K562 (cell line): ENCODE results near the gene MYO1H. TPM values are rescaled to one million over a fixed set of nuclear protein-coding genes. Genes with fewer than 3 reads are reported as not detected.

ENCODE experiments used
- ATAC-seq: fragments of 200-7000 bp; cut with Tn5 transposase; 3 replicates; pipeline ENCODE4 v1.9.1; 2020; ENCODE audit warnings: moderate library complexity
- BruUV-seq: library from RNA; stranded (reverse); fragments of 400-500 nt; replicated peaks from 2 replicates; lab custom pipeline; 2021; lab: Mats Ljungman, UMichigan
- CTCF ChIA-PET: fragments of 300-600 bp; formaldehyde crosslinking; extraction: SDS; loops from one replicate; lab custom pipeline; 2021; ENCODE audit warnings: low intra/inter-chr PET ratio; lab: Yijun Ruan, JAX
- POLR2A ChIA-PET: fragments of 300-600, 350-650 bp; sonication (Branson Sonifier 250); formaldehyde crosslinking; extraction: SDS; loops from one replicate; lab custom pipeline; 2021; ENCODE audit warnings: antibody characterized with exemption, inconsistent platforms; lab: Yijun Ruan, JAX
- DNase-seq, 4 experiments: peaks; one replicate each; pipeline versions ENCODE4 v3.0.0 to v3.0.0-alpha.2; 2011 to 2018; ENCODE audit warnings: low spot score in 3 of 4, mixed read lengths in 3 of 4; ENCODE audit errors: extremely low read depth in 1 of 4
- FAIRE-seq: peaks from 2 replicates; lab custom pipeline; 2011; peaks lifted over from hg19 to GRCh38; lab: Jason Lieb, UNC
- H2AFZ ChIP-seq: 2 replicates; pipeline ENCODE4 v1.6.0; 2011; ENCODE audit warnings: low read depth, low read length, control low read depth, inconsistent platforms
- H3K27ac ChIP-seq: fragments of 200-600 bp; 3 replicates; pipeline ENCODE4 v1.8.0; 2011; ENCODE audit warnings: low read depth, mild to moderate bottlenecking, control low read depth, inconsistent platforms, low read length, moderate library complexity, mixed read lengths; ENCODE audit errors: extremely low read depth
- H3K27me3 ChIP-seq, 2 experiments: fragments of 300-600 bp in 1 of 2; 2 replicates in 1 of 2; 3 replicates in 1 of 2; pipeline versions ENCODE4 v1.6.0 to v1.8.0; 2011; ENCODE audit warnings: inconsistent platforms in 2 of 2, low read length in 2 of 2, mild to moderate bottlenecking in 1 of 2, mixed read lengths in 1 of 2, moderate library complexity in 1 of 2; ENCODE audit not compliant: control insufficient read depth in 2 of 2, insufficient read depth in 2 of 2
- H3K36me3 ChIP-seq: fragments of 300-600 bp; 3 replicates; pipeline ENCODE4 v1.8.0; 2011; ENCODE audit warnings: mild to moderate bottlenecking, low read length, inconsistent platforms; ENCODE audit not compliant: control insufficient read depth, insufficient read depth
- H3K4me1 ChIP-seq, 2 experiments: fragments of 200-600 bp in 1 of 2; replicated peaks in 1 of 2; 2 replicates in 1 of 2; 3 replicates in 1 of 2; pipeline versions ENCODE4 v1.5.1 to v1.8.0; 2011; ENCODE audit warnings: inconsistent platforms in 2 of 2, low read length in 2 of 2, mild to moderate bottlenecking in 1 of 2, mixed read lengths in 1 of 2, moderate library complexity in 1 of 2; ENCODE audit not compliant: control insufficient read depth in 2 of 2, insufficient read depth in 2 of 2
- H3K4me2 ChIP-seq: 2 replicates; pipeline ENCODE4 v1.6.1; 2011; ENCODE audit warnings: low read length, control low read depth, inconsistent platforms, mixed read lengths; ENCODE audit not compliant: insufficient read depth
- H3K4me3 ChIP-seq: fragments of 200-600 bp; sonication (generic), shearing (Covaris generic); 2 replicates; pipeline ENCODE4 v1.5.1; 2016; ENCODE audit warnings: control low read depth, inconsistent platforms
- H3K79me2 ChIP-seq: fragments of 200-600 bp; 3 replicates; pipeline ENCODE4 v1.8.0; 2011; ENCODE audit warnings: low read length, inconsistent platforms; ENCODE audit not compliant: control insufficient read depth, insufficient read depth
- H3K9ac ChIP-seq, 2 experiments: 2 replicates each; pipeline versions ENCODE4 v1.6.0 to v1.6.1; 2011; ENCODE audit warnings: low read depth in 2 of 2, low read length in 2 of 2, control low read depth in 1 of 2, inconsistent platforms in 1 of 2, mild to moderate bottlenecking in 1 of 2, mixed read lengths in 1 of 2; ENCODE audit not compliant: insufficient read depth in 1 of 2
- H3K9me1 ChIP-seq: one replicate; pipeline ENCODE4 v1.6.0; 2011; ENCODE audit warnings: inconsistent platforms, mild to moderate bottlenecking, low read length, moderate library complexity; ENCODE audit not compliant: control insufficient read depth, insufficient read depth
- H3K9me3 ChIP-seq: replicated peaks from 2 replicates; pipeline ENCODE4 v1.5.1; 2011; ENCODE audit warnings: low read depth, low read length, inconsistent platforms; ENCODE audit not compliant: control insufficient read depth, insufficient read depth
- H4K20me1 ChIP-seq: replicated peaks from 2 replicates; pipeline ENCODE4 v1.6.1; 2011; ENCODE audit warnings: low read length, inconsistent platforms, mixed read lengths; ENCODE audit not compliant: control insufficient read depth, insufficient read depth
- CBFB ChIP-seq: sonication (generic); formaldehyde crosslinking; IDR thresholded peaks from 2 replicates; pipeline ENCODE4 v1.4.0; 2020; ENCODE audit warnings: mild to moderate bottlenecking, missing genetic modification reagents
- KDM4B ChIP-seq, 2 experiments: fragments of 450-650 bp in 1 of 2; sonication (generic) in 1 of 2; IDR thresholded peaks; 2 replicates each; pipeline ENCODE4 v1.6.1; 2016 to 2017; ENCODE audit warnings: borderline replicate concordance in 2 of 2, antibody characterized with exemption in 1 of 2, low read depth in 1 of 2, mild to moderate bottlenecking in 1 of 2
- NR2C2 ChIP-seq, 2 experiments: fragments of 200-800 bp in 1 of 2; sonication (Bioruptor generic) in 1 of 2; sonication (generic) in 1 of 2; formaldehyde crosslinking in 1 of 2; IDR thresholded peaks; 2 replicates each; pipeline versions ENCODE4 v1.6.1 to v1.8.0; 2016 to 2022; ENCODE audit warnings: mild to moderate bottlenecking in 1 of 2, missing compliant biosample characterization in 1 of 2, missing genetic modification characterization in 1 of 2, missing genetic modification reagents in 1 of 2
- POLR3A ChIP-seq: IDR thresholded peaks from 2 replicates; pipeline ENCODE4 v1.6.1; 2011; ENCODE audit warnings: borderline replicate concordance, mild to moderate bottlenecking, moderate library complexity; ENCODE audit not compliant: insufficient read length, insufficient read depth; ENCODE audit errors: extremely low read depth
- STAG1 ChIP-seq: sonication (generic); formaldehyde crosslinking; IDR thresholded peaks from 2 replicates; pipeline ENCODE4 v1.5.0; 2020; ENCODE audit warnings: missing genetic modification reagents, borderline replicate concordance
- XRCC3 ChIP-seq: fragments of 450-650 bp; IDR thresholded peaks from 2 replicates; pipeline ENCODE4 v1.6.1; 2017; ENCODE audit warnings: mild to moderate bottlenecking, moderate library complexity
- ZNF41 ChIP-seq: fragments of 250-450 bp; sonication (Bioruptor Pico); conservative IDR thresholded peaks from 2 replicates; pipeline ENCODE4 v1.4.0; 2020; ENCODE audit warnings: mild to moderate bottlenecking
- ZNF780A ChIP-seq: fragments of 250-450 bp; sonication (Bioruptor Pico); IDR thresholded peaks from 2 replicates; pipeline ENCODE4 v1.5.0; 2021; ENCODE audit warnings: mild to moderate bottlenecking
- WGBS: fragments of 100-300 bp; shearing (Covaris generic); methylation state at CpG from one replicate; pipeline ENCODE4 v1.1.6; 2016; ENCODE audit warnings: low coverage, mixed read lengths; ENCODE audit not compliant: insufficient coverage; ENCODE audit errors: missing lambda C conversion rate; 5-methylcytosine and 5-hydroxymethylcytosine counted together
- in situ Hi-C: fragments of 300-500 bp; cut with MboI; formaldehyde crosslinking; loops from 4 replicates; pipeline ENCODE4 v1.15.0; 2018; ENCODE audit warnings: inconsistent platforms, mixed read lengths
- intact Hi-C: fragments of 100-400 bp; cut with micrococcal nuclease; formaldehyde crosslinking; loops from 2 replicates; pipeline ENCODE4 v1.14.2; 2022
- polyA plus RNA-seq, 8 experiments: library from polyadenylated mRNA; depleted of rRNA in 4 of 8; stranded (reverse) in 5 of 8; unstranded in 3 of 8; fragments of >200 nt; fragmentation: Nextera tagmentation in 2 of 8; fragmentation: Illumina TruSeq in 1 of 8; extraction: Ambion mirVana in 2 of 8; extraction: Trizol in 1 of 8; gene quantifications; 2 replicates each; pipeline versions ENCODE4 v1.2.1 to v1.2.3, GENCODE V29; 2011 to 2014; ENCODE audit warnings: inconsistent platforms in 1 of 8, missing spikeins in 1 of 8
- total RNA-seq, 7 experiments: library from RNA; depleted of rRNA in 6 of 7; stranded (reverse); fragments of >200 nt in 6 of 7; fragmentation: Illumina TruSeq in 2 of 7; extraction: Trizol in 2 of 7; gene quantifications; 2 replicates each; pipeline versions ENCODE4 v1.2.1 to v1.2.3, GENCODE V29; 2011 to 2021; ENCODE audit warnings: low replicate concordance in 1 of 7
- TF ChIP-seq, protein P1 (sequence below): fragments of 250-450 bp; sonication (Bioruptor Pico); IDR thresholded peaks from 2 replicates; pipeline ENCODE4 v1.4.0; 2020
- TF ChIP-seq, protein P2 (sequence below): fragments of 250-450 bp; sonication (Bioruptor Pico); IDR thresholded peaks from 2 replicates; pipeline ENCODE4 v1.9.0; 2021; ENCODE audit warnings: mild to moderate bottlenecking
- TF ChIP-seq, protein P3 (sequence below), 2 experiments: fragments of 450-650 bp; IDR thresholded peaks; 2 replicates each; pipeline ENCODE4 v1.6.1; 2016; ENCODE audit warnings: mild to moderate bottlenecking in 2 of 2, borderline replicate concordance in 1 of 2, low read depth in 1 of 2, moderate library complexity in 1 of 2

The MYO1H gene
- total and polyA plus RNA-seq, 9 of the 15 experiments (the other 6 are each of a cell fraction or from before 2014, with no cell fraction given) = not detected

DNA sequence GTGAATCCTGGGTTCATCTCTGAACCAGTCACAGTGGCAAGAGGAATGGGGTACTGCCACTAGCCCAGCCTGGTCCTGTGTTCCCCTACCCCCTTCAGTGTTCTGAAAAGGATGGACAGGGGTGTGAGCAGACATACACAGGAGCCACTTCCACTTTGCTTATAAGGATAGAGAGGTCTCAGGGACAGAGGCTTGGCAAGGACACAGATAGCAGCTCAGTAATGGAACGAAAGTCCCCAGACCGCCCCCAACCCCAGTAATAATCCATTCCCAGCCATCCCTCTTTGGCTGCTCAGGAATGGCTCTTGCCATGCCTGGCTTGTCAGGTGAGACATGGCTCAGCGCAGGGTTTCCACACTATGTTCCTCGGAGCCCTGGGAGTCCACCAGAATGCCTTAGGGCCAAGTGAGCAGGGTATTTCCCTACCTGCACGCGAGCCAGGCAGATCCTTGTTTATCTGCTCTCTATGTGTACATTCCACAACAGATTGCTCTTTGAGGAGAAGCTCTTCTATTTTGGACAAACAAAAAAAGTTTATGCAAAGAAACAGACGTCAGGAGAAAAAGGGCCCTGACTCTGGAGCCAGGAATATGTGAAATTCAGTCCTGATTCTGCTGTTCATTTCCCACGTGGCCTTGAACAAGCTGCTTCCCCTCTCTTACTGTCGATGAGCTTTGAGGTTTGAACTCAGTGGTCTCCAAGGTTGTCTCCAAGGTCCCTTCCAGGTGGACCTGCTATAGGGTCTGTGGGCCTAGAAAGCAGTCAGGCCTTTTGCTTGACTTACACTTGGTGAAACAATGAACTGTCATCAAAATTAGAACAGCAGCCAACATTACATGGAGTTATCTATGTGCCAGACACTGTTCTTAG lies 139.7 kb downstream of the MYO1H start:
- Histone ChIP-seq H3K4me3 (no peak overlapping the region), H3K79me2 (no peaks in the 10 kb centered on the region), H3K9me1 (no peaks in the 10 kb centered on the region), H3K27ac (no peak overlapping the region), H3K27me3 (no peaks in the 10 kb centered on the region), H3K4me1 (no peaks in the 10 kb centered on the region), H3K36me3 (peaks cover 86% of the 10 kb centered on the region), H4K20me1 (no peaks in the 10 kb centered on the region), H3K9ac (no peak overlapping the region), H3K4me2 (no peak overlapping the region), H3K9me3 (no peaks in the 10 kb centered on the region), H2AFZ (no peak overlapping the region)
- no TSS peak for BruUV-seq
- POLR2A ChIA-PET = interaction anchor here (0.6 kb wide), 1 partner anchor 38 kb away, joined by 3 read pairs; no protein-coding TSS in a partner anchor
- intact Hi-C loops (no loop called here), in situ Hi-C loops (no loop called here)
- FAIRE-seq = no peak
- no peak for ATAC-seq
- CTCF ChIA-PET = no interaction called here
- DNase-seq = no peak
- 77% methylated on average over 9 of the region's 9 CpGs for WGBS
- TF ChIP-seq ZNF780A (CRISPR knock-in tag) (no peak), POLR3A (no peak), XRCC3 (no peak), CBFB (no peak), STAG1 (CRISPR knock-in tag) (no peak), NR2C2 (CRISPR knock-in tag; IDR thresholded peaks at IDR 0.05) (no peak), NR2C2 (tag; IDR thresholded peaks at IDR 0.05) (no peak), ZNF41 (CRISPR knock-in tag) (no peak), KDM4B (IDR thresholded peaks at IDR 0.05; ENCODE audit: borderline replicate concordance in 2 of 2, low read depth in 1 of 2) (no peak)
- TF ChIP-seq, protein P1, sequence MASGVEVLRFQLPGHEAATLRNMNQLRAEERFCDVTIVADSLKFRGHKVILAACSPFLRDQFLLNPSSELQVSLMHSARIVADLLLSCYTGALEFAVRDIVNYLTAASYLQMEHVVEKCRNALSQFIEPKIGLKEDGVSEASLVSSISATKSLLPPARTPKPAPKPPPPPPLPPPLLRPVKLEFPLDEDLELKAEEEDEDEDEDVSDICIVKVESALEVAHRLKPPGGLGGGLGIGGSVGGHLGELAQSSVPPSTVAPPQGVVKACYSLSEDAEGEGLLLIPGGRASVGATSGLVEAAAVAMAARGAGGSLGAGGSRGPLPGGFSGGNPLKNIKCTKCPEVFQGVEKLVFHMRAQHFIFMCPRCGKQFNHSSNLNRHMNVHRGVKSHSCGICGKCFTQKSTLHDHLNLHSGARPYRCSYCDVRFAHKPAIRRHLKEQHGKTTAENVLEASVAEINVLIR (CRISPR knock-in tag) = no peak
- TF ChIP-seq, protein P2, sequence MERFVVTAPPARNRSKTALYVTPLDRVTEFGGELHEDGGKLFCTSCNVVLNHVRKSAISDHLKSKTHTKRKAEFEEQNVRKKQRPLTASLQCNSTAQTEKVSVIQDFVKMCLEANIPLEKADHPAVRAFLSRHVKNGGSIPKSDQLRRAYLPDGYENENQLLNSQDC (CRISPR knock-in tag) = no peak
- TF ChIP-seq, protein P3, sequence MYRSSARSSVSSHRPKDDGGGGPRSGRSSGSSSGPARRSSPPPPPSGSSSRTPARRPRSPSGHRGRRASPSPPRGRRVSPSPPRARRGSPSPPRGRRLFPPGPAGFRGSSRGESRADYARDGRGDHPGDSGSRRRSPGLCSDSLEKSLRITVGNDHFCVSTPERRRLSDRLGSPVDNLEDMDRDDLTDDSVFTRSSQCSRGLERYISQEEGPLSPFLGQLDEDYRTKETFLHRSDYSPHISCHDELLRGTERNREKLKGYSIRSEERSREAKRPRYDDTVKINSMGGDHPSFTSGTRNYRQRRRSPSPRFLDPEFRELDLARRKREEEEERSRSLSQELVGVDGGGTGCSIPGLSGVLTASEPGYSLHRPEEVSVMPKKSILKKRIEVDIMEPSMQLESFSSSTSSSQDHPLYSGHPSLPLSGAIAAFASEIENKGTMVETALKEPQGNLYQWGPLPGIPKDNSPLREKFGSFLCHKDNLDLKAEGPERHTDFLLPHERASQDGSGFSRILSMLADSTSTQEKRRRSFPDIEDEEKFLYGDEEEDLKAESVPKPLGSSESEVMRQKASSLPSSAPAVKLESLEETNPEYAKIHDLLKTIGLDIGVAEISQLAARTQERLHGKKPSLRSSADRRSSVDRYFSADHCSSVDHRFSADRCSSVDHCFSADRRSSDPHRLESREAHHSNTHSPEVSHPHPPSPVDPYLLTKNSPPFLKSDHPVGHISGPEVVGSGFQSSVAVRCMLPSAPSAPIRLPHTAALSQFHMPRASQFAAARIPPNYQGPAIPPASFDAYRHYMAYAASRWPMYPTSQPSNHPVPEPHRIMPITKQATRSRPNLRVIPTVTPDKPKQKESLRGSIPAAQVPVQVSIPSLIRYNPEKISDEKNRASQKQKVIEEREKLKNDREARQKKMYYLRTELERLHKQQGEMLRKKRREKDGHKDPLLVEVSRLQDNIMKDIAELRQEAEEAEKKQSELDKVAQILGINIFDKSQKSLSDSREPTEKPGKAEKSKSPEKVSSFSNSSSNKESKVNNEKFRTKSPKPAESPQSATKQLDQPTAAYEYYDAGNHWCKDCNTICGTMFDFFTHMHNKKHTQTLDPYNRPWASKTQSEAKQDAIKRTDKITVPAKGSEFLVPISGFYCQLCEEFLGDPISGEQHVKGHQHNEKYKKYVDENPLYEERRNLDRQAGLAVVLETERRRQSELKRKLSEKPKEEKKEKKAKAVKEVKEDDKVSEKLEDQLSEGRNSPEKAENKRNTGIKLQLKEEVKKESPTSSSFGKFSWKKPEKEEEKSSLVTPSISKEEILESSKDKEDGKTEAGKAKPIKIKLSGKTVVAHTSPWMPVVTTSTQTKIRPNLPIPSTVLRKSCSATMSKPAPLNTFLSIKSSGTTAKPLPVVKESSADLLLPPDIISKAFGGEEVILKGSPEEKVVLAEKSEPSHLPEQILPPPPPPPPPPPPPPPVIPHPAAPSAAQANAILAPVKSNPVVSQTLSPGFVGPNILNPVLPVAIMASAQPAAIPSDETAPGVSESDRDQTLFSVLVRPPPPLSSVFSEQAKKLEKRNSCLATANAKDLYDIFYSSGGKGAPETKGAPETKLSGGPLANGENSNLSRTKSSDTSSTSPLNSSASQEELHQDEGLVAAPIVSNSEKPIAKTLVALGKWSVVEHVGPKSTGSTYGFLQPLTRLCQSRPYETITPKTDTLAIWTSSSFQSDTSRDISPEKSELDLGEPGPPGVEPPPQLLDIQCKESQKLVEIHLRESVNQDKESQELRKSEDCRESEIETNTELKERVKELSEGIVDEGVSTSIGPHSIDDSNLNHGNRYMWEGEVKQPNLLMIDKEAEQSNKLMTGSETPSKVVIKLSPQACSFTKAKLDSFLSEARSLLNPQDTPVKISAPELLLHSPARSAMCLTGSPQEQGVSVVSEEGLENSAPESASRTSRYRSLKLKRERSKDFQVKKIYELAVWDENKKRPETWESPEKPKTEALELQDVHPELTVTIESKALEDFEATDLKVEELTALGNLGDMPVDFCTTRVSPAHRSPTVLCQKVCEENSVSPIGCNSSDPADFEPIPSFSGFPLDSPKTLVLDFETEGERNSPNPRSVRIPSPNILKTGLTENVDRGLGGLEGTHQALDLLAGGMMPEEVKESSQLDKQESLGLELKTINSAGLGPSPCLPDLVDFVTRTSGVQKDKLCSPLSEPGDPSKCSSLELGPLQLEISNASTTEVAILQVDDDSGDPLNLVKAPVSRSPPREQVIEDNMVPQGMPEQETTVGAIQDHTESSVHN (IDR thresholded peaks at IDR 0.05; ENCODE audit: borderline replicate concordance in 1 of 2, low read depth in 1 of 2) = no peak
